IMR-90 (cell line): Measurements from ENCODE around the gene MRPL58. TPM values are rescaled to one million over a fixed set of nuclear protein-coding genes. Genes with fewer than 3 reads are reported as not detected.

Experiments used
- ATAC-seq: fragments of 200-7000 bp; cut with Tn5 transposase; 2 replicates; pipeline ENCODE4 v1.9.1; 2020; ENCODE audit warnings: low read depth, mild to moderate bottlenecking, moderate library complexity
- Bru-seq: library from RNA; stranded (reverse); fragments of 400-500 nt; gene quantifications from one replicate; lab custom pipeline; 2021; lab: Mats Ljungman, UMichigan
- BruChase-seq, 2 experiments: library from RNA; stranded (reverse); fragments of 400-500 nt; gene quantifications; one replicate each; lab custom pipeline; 2021; lab: Mats Ljungman, UMichigan
- BruUV-seq: library from RNA; stranded (reverse); fragments of 400-500 nt; replicated peaks from 2 replicates; lab custom pipeline; 2021; lab: Mats Ljungman, UMichigan
- CTCF ChIA-PET: fragments of 300-600 bp; formaldehyde crosslinking; extraction: SDS; loops from one replicate; lab custom pipeline; 2021; ENCODE audit warnings: antibody characterized with exemption; lab: Yijun Ruan, JAX
- POLR2A ChIA-PET: fragments of 300-600 bp; sonication (Branson Sonifier 250); formaldehyde crosslinking; loops from one replicate; lab custom pipeline; 2022; ENCODE audit warnings: antibody characterized with exemption; ENCODE audit not compliant: unreplicated experiment; lab: Charles Lee
- DNase-seq: peaks from one replicate; pipeline ENCODE4 v3.0.0; 2013
- H2AFZ ChIP-seq: replicated peaks from 2 replicates; pipeline ENCODE3; 2013; ENCODE audit warnings: low read length, mild to moderate bottlenecking; ENCODE audit not compliant: poor library complexity
- H2AK5ac ChIP-seq: 2 replicates; pipeline ENCODE4 v1.6.1; 2013; ENCODE audit warnings: low read depth, low read length, inconsistent platforms
- H2AK9ac ChIP-seq: replicated peaks from 2 replicates; pipeline ENCODE3; 2013; ENCODE audit warnings: mild to moderate bottlenecking, low read depth, low read length, moderate library complexity; ENCODE audit not compliant: poor library complexity
- H2BK120ac ChIP-seq: 2 replicates; pipeline ENCODE4 v1.6.1; 2013; ENCODE audit warnings: low read depth, low read length, inconsistent platforms
- H2BK15ac ChIP-seq: 3 replicates; pipeline ENCODE4 v1.6.1; 2013; ENCODE audit warnings: low read depth, low read length, inconsistent platforms
- H2BK20ac ChIP-seq: 2 replicates; pipeline ENCODE4 v1.6.1; 2013; ENCODE audit warnings: low read depth, mild to moderate bottlenecking, inconsistent platforms, low read length, moderate library complexity
- H2BK5ac ChIP-seq: 2 replicates; pipeline ENCODE4 v1.6.1; 2013; ENCODE audit warnings: mild to moderate bottlenecking, low read depth, low read length, inconsistent platforms; ENCODE audit not compliant: poor library complexity, severe bottlenecking
- H3K14ac ChIP-seq: replicated peaks from 2 replicates; pipeline ENCODE4 v1.6.1; 2013; ENCODE audit warnings: low read depth, low read length, inconsistent platforms
- H3K18ac ChIP-seq: 2 replicates; pipeline ENCODE4 v1.6.1; 2013; ENCODE audit warnings: low read depth, low read length, control low read depth
- H3K23ac ChIP-seq: 2 replicates; pipeline ENCODE4 v1.6.1; 2013; ENCODE audit warnings: low read depth, low read length, inconsistent platforms
- H3K27ac ChIP-seq: 2 replicates; pipeline ENCODE4 v1.5.1; 2013; ENCODE audit warnings: mild to moderate bottlenecking, control low read depth, low read length; ENCODE audit not compliant: insufficient read depth
- H3K27me3 ChIP-seq: 2 replicates; pipeline ENCODE4 v1.6.1; 2013; ENCODE audit warnings: low read length; ENCODE audit not compliant: control insufficient read depth, insufficient read depth
- H3K36me3 ChIP-seq: 2 replicates; pipeline ENCODE4 v1.6.1; 2013; ENCODE audit warnings: low read length, mixed read lengths; ENCODE audit not compliant: control insufficient read depth, insufficient read depth
- H3K4ac ChIP-seq: 2 replicates; pipeline ENCODE4 v1.6.1; 2013; ENCODE audit warnings: low read depth, low read length, inconsistent platforms
- H3K4me1 ChIP-seq: 2 replicates; pipeline ENCODE4 v1.6.1; 2013; ENCODE audit warnings: low read length, mixed read lengths; ENCODE audit not compliant: control insufficient read depth, insufficient read depth
- H3K4me2 ChIP-seq: 2 replicates; pipeline ENCODE4 v1.6.1; 2013; ENCODE audit warnings: low read depth, mild to moderate bottlenecking, control low read depth, low read length, moderate library complexity
- H3K4me3 ChIP-seq: 2 replicates; pipeline ENCODE4 v1.5.1; 2013; ENCODE audit warnings: low read depth, mild to moderate bottlenecking, control low read depth, low read length, moderate library complexity; ENCODE audit not compliant: insufficient read depth
- H3K56ac ChIP-seq: 2 replicates; pipeline ENCODE4 v1.6.1; 2013; ENCODE audit warnings: low read length, inconsistent platforms; ENCODE audit not compliant: insufficient read depth; ENCODE audit errors: extremely low read depth
- H3K79me1 ChIP-seq, 2 experiments: 2 replicates each; pipeline ENCODE4 v1.6.1; 2013; ENCODE audit warnings: low read length in 2 of 2, inconsistent platforms in 1 of 2, low read depth in 1 of 2
- H3K9ac ChIP-seq: 2 replicates; pipeline ENCODE4 v1.6.1; 2013; ENCODE audit warnings: low read depth, low read length, control low read depth
- H3K9me1 ChIP-seq: 2 replicates; pipeline ENCODE4 v1.6.1; 2013; ENCODE audit warnings: low read length, inconsistent platforms; ENCODE audit not compliant: insufficient read depth
- H3K9me3 ChIP-seq: 2 replicates; pipeline ENCODE4 v1.6.1; 2013; ENCODE audit warnings: low read length; ENCODE audit not compliant: control insufficient read depth, insufficient read depth
- H4K20me1 ChIP-seq: 2 replicates; pipeline ENCODE4 v1.6.1; 2013; ENCODE audit warnings: low read length, inconsistent platforms; ENCODE audit not compliant: insufficient read depth
- H4K5ac ChIP-seq: 2 replicates; pipeline ENCODE4 v1.6.1; 2013; ENCODE audit warnings: mild to moderate bottlenecking, low read depth, low read length, control low read depth
- H4K8ac ChIP-seq, 2 experiments: 2 replicates each; pipeline ENCODE4 v1.6.1; 2013; ENCODE audit warnings: low read depth in 2 of 2, low read length in 2 of 2, control low read depth in 1 of 2, inconsistent platforms in 1 of 2
- H4K91ac ChIP-seq: 2 replicates; pipeline ENCODE4 v1.6.1; 2013; ENCODE audit warnings: low read depth, low read length, inconsistent platforms; ENCODE audit not compliant: insufficient read depth
- BHLHE40 ChIP-seq: fragments of 150-350 bp; IDR thresholded peaks from 2 replicates; pipeline ENCODE4 v1.6.1; 2016; ENCODE audit warnings: mild to moderate bottlenecking, low read depth, low read length
- CEBPB ChIP-seq: IDR thresholded peaks from 2 replicates; pipeline ENCODE4 v1.6.1; 2012; ENCODE audit warnings: low read depth, low read length, improper control_type of control experiment
- CTCF ChIP-seq: conservative IDR thresholded peaks from 2 replicates; pipeline ENCODE4 v1.5.1; 2012; ENCODE audit warnings: mild to moderate bottlenecking, low read depth, low read length, improper control_type of control experiment
- MAZ ChIP-seq: IDR thresholded peaks from 2 replicates; pipeline ENCODE4 v1.6.1; 2012; ENCODE audit warnings: low read depth, mild to moderate bottlenecking, low read length, improper control_type of control experiment, moderate library complexity, borderline replicate concordance
- MXI1 ChIP-seq: IDR thresholded peaks from 2 replicates; pipeline ENCODE4 v1.6.1; 2012; ENCODE audit warnings: low read depth, mild to moderate bottlenecking, low read length, moderate library complexity, borderline replicate concordance
- NFE2L2 ChIP-seq: fragments of 150-350 bp; IDR thresholded peaks from 2 replicates; pipeline ENCODE4 v1.6.1; 2016; ENCODE audit warnings: low read depth, mild to moderate bottlenecking, low read length
- POLR2A ChIP-seq: IDR thresholded peaks from 2 replicates; pipeline ENCODE4 v1.6.1; 2012; ENCODE audit warnings: mild to moderate bottlenecking, low read depth, low read length
- RAD21 ChIP-seq: IDR thresholded peaks from 2 replicates; pipeline ENCODE4 v1.6.1; 2012; ENCODE audit warnings: low read length, improper control_type of control experiment
- RCOR1 ChIP-seq: IDR thresholded peaks from 2 replicates; pipeline ENCODE4 v1.6.1; 2012; ENCODE audit warnings: mild to moderate bottlenecking, low read length, improper control_type of control experiment; ENCODE audit not compliant: insufficient replicate concordance
- SMC3 ChIP-seq: fragments of 150-350 bp; IDR thresholded peaks from 2 replicates; pipeline ENCODE4 v1.6.1; 2016; ENCODE audit warnings: low read depth, mild to moderate bottlenecking, antibody characterized with exemption, low read length, moderate library complexity
- WGBS, 2 experiments: methylation state at CpG; one replicate each; pipeline versions ENCODE4 v1.1.5 to v1.1.7; 2013; ENCODE audit warnings: missing lambda C conversion rate in 2 of 2; ENCODE audit not compliant: insufficient read length in 1 of 2; ENCODE audit errors: extremely low coverage in 2 of 2; 5-methylcytosine and 5-hydroxymethylcytosine counted together
- dilution Hi-C: fragments of 300-500 bp; cut with HindIII; formaldehyde crosslinking; loops from one replicate; pipeline ENCODE4 v1.14.3; 2018; ENCODE audit warnings: low sequenced_read_pairs; ENCODE audit not compliant: unreplicated experiment
- in situ Hi-C: fragments of 300-500 bp; cut with MboI; formaldehyde crosslinking; loops from 3 replicates; pipeline ENCODE4 v1.14.3; 2019; ENCODE audit warnings: low sequenced_read_pairs, inconsistent platforms, mixed read lengths
- intact Hi-C: fragments of 100-400 bp; cut with micrococcal nuclease; formaldehyde crosslinking; loops from 2 replicates; pipeline ENCODE4 v1.10.0; 2022
- long read RNA-seq: library from polyadenylated mRNA; unstranded; transcript quantifications from one replicate; pipeline ENCODE4 v2.0.0, GENCODE V29; 2021; ENCODE audit not compliant: unreplicated experiment
- polyA plus RNA-seq, 3 experiments: library from polyadenylated mRNA; depleted of rRNA; stranded (reverse); fragments of >200 nt; gene quantifications; 2 replicates each; pipeline ENCODE4 v1.2.3, GENCODE V29; 2012; ENCODE audit warnings: low replicate concordance in 1 of 3
- total RNA-seq: library from RNA; depleted of rRNA; stranded (reverse); fragments of >200 nt; gene quantifications from 2 replicates; pipeline ENCODE4 v1.2.3, GENCODE V29; 2012; rRNA removed

MRPL58 gene
- total RNA-seq (42.5 and 53.9 TPM in 2 replicates), polyA plus RNA-seq (2012; rRNA removed) (49.0 and 53.0 TPM in 2 replicates), Bru-seq, nascent RNA (percentile 67 among the genes with signal in this experiment), BruChase-seq, experiment 1, labeled RNA remaining after a 6-hour chase (percentile 67 among the genes with signal in this experiment), BruChase-seq, experiment 2, labeled RNA remaining after a 2-hour chase (percentile 60 among the genes with signal in this experiment)
- 72.6 and 78.2 TPM in 2 replicates for polyA plus RNA-seq (2012; cell fraction: cytosol; rRNA removed)
- polyA plus RNA-seq (2012; cell fraction: nucleus; rRNA removed; ENCODE audit: low replicate concordance) = 21.8 and 25.5 TPM in 2 replicates
- long read RNA-seq, transcript MRPL58-201 (6 exons, 890 nt) = major isoform, 15 of 19 reads
- long read RNA-seq, partial matches to known transcripts = 0 of 19 reads
- long read RNA-seq, other reads (novel, unspliced or antisense) = 3 of 19 reads

DNA sequence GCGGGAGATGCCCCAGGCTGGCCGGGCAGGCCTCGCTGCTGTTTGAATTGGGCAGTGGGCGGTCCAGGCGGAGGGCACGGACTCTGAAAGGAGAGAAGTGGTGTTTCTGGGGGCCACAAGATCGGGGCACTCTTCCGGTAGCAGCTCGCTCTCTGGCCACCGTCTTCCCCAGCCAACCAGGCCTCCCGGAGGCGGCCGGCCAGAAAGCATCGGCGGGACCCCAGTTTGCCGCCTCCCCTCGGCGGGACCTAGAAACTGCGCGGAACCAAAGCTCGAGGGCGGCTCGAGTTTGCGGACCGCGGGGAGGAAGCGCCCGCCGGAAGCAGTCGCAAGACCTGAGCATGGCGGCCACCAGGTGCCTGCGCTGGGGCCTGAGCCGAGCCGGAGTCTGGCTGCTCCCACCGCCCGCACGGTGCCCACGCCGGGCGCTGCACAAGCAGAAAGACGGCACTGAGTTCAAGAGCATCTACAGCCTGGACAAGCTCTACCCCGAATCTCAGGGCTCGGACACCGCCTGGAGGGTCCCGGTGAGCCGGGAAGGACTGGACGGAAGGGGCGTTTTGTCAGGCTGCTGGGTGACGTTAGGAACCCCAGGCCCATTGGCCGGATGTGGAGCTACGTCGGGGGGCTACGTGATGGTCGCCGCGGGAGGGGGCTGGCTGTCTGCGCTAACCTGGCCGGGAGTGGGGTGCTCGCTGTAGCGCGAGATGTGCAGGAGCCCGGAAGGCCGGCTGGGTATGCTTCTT lies at the start of gene MRPL58:
TSS of gene MRPL58 (plus strand) at position 325 of the 746 bp plus-strand sequence. CDS start at position 342, 17 bp downstream.
- DNase-seq (peak; percentile 83), ATAC-seq (peak; percentile 95)
- H3K4me1 ChIP-seq = peaks cover 6% of the 10 kb centered on the region
- peak within 1 kb of the TSS; percentile 83 for H4K5ac ChIP-seq
- intact Hi-C loops = loop anchor here (1.0 to 2.0 kb wide), 3 partner anchors 21 to 51 kb away; no protein-coding TSS in a partner anchor
- peak within 1 kb of the TSS; percentile 83 for H3K23ac ChIP-seq
- no peaks in the 10 kb centered on the region for H3K27me3 ChIP-seq
- H3K4me3 ChIP-seq = peak within 1 kb of the TSS; percentile 84
- H3K9ac ChIP-seq = peak within 1 kb of the TSS; percentile 93
- peak; percentile 45 for TF ChIP-seq RAD21
- TF ChIP-seq NFE2L2 = no peak
- TF ChIP-seq CTCF = peak; percentile 58
- peak; percentile 82 for TF ChIP-seq MXI1
- TF ChIP-seq RCOR1 = peak; percentile 37
- TF ChIP-seq CEBPB = 0 out of 2 replicates have a peak, but pooled peaks have one; percentile 5
- no peak for TF ChIP-seq BHLHE40
- peak; percentile 73 for TF ChIP-seq MAZ
- peak; percentile 51 for TF ChIP-seq SMC3
- TF ChIP-seq POLR2A = peak; percentile 81
- WGBS, 2 experiments = 0% methylated on average over 47 of the region's 63 CpGs; no CpG with 5 or more reads in 1 of the 2 experiments
- peak within 1 kb of the TSS; percentile 51 for H4K91ac ChIP-seq
- peak within 1 kb of the TSS; percentile 96 for H2AFZ ChIP-seq
- peaks cover 13 to 31% of the 10 kb centered on the region in 2 experiments for H3K79me1 ChIP-seq
- H3K56ac ChIP-seq = peak within 1 kb of the TSS; percentile 90
- no TSS peak for BruUV-seq
- H2BK15ac ChIP-seq = no peak within 1 kb of the TSS
- peak within 1 kb of the TSS; percentile 68 for H3K14ac ChIP-seq
- ChIA-PET POLR2A (interaction anchor here (0.6 to 2.2 kb wide), 5 partner anchors 10 to 108 kb away, joined by 3 to 8 read pairs (median 7); partner anchors contain the start of gene CDR2L), CTCF (interaction anchor here (0.6 to 2.4 kb wide), 7 partner anchors 23 to 190 kb away, joined by 3 to 8 read pairs (median 4); partner anchors contain the start of genes CDR2L and USH1G)
- 0 out of 2 replicates have a peak within 1 kb of the TSS, but pooled peaks have one; percentile 7 for H2BK120ac ChIP-seq
- peak within 1 kb of the TSS; percentile 48 for H2BK5ac ChIP-seq
- peak within 1 kb of the TSS; percentile 89 for H2AK9ac ChIP-seq
- H3K36me3 ChIP-seq = peaks cover 3% of the 10 kb centered on the region; the same call in 1 of the 2 replicates
- H3K18ac ChIP-seq = peak within 1 kb of the TSS; percentile 16
- in situ Hi-C loops = no loop called here
- H3K9me1 ChIP-seq = 0 out of 2 replicates have a peak, but pooled peaks cover 4% of the 10 kb centered on the region
- no peaks in the 10 kb centered on the region for H4K20me1 ChIP-seq
- H3K9me3 ChIP-seq = no peaks in the 10 kb centered on the region
- peak within 1 kb of the TSS; percentile 86 for H3K27ac ChIP-seq
- dilution Hi-C loops = no loop called here
- H4K8ac ChIP-seq = peak within 1 kb of the TSS; percentile 95
- 0 out of 2 replicates have a peak within 1 kb of the TSS, but pooled peaks have one; percentile 30 for H2AK5ac ChIP-seq
- H3K4ac ChIP-seq = peak within 1 kb of the TSS; percentile 88
- peak within 1 kb of the TSS; percentile 78 for H3K4me2 ChIP-seq
- H2BK20ac ChIP-seq = no peak within 1 kb of the TSS
